Endothelial cell of umbilical vein (primary cell): ENCODE results near the gene FAM193A. TPM values are rescaled to one million over a fixed set of nuclear protein-coding genes. Genes with fewer than 3 reads are reported as not detected.
A peak's percentile ranks its signal among the peaks of the same experiment; 100 is the strongest.

ENCODE experiments used
- BruUV-seq: library from RNA; stranded (reverse); fragments of 400-500 nt; replicated peaks from 2 replicates; lab custom pipeline; 2021; lab: Mats Ljungman, UMichigan
- CTCF ChIA-PET: fragments of 300-600, 350-600 bp; sonication (Branson Sonifier 250); formaldehyde crosslinking; loops from one replicate; lab custom pipeline; 2021; ENCODE audit warnings: antibody characterized with exemption, inconsistent platforms; lab: Charles Lee
- POLR2A ChIA-PET: fragments of 300-600, 350-600 bp; sonication (Branson Sonifier 250); formaldehyde crosslinking; loops from one replicate; lab custom pipeline; 2021; ENCODE audit warnings: antibody characterized with exemption, inconsistent platforms; lab: Charles Lee
- DNase-seq: peaks from one replicate; pipeline ENCODE4 v3.0.0-alpha.2; 2011; ENCODE audit warnings: low read depth, low spot score
- FAIRE-seq: peaks from 2 replicates; lab custom pipeline; 2011; peaks lifted over from hg19 to GRCh38; lab: Jason Lieb, UNC
- H2AFZ ChIP-seq: 2 replicates; pipeline ENCODE4 v1.6.0; 2012; ENCODE audit warnings: low read depth, low read length, control low read depth, inconsistent platforms
- H3K27ac ChIP-seq: 2 replicates; pipeline ENCODE4 v1.5.1; 2011; ENCODE audit warnings: low read depth, mild to moderate bottlenecking, control low read depth, low read length, moderate library complexity; ENCODE audit not compliant: insufficient read depth
- H3K27me3 ChIP-seq, 2 experiments: 2 replicates each; pipeline versions ENCODE4 v1.6.0 to v1.6.1; 2011; ENCODE audit warnings: low read length in 2 of 2, mixed read lengths in 1 of 2; ENCODE audit not compliant: control insufficient read depth in 2 of 2, insufficient read depth in 2 of 2
- H3K36me3 ChIP-seq, 2 experiments: 2 replicates in 1 of 2; 3 replicates in 1 of 2; pipeline ENCODE4 v1.5.1; 2011; ENCODE audit warnings: low read length in 2 of 2, mild to moderate bottlenecking in 1 of 2, moderate library complexity in 1 of 2; ENCODE audit not compliant: control insufficient read depth in 2 of 2, insufficient read depth in 2 of 2; ENCODE audit errors: extremely low read depth in 1 of 2
- H3K4me1 ChIP-seq: 3 replicates; pipeline ENCODE4 v1.5.1; 2011; ENCODE audit warnings: mild to moderate bottlenecking, low read length; ENCODE audit not compliant: control insufficient read depth, insufficient read depth; ENCODE audit errors: extremely low read depth
- H3K4me2 ChIP-seq: 2 replicates; pipeline ENCODE4 v1.6.1; 2011; ENCODE audit warnings: low read length, control low read depth, mixed read lengths; ENCODE audit not compliant: insufficient read depth
- H3K4me3 ChIP-seq, 3 experiments: fragments of 200-600 bp in 1 of 3; sonication (generic), shearing (Covaris generic) in 1 of 3; replicated peaks in 1 of 3; 2 replicates each; pipeline ENCODE4 v1.5.1; 2011 to 2016; ENCODE audit warnings: control low read depth in 3 of 3, low read length in 3 of 3, mild to moderate bottlenecking in 2 of 3, inconsistent platforms in 1 of 3, low read depth in 1 of 3, moderate library complexity in 1 of 3; ENCODE audit not compliant: insufficient read depth in 1 of 3
- H3K79me2 ChIP-seq: 2 replicates; pipeline ENCODE4 v1.6.0; 2012; ENCODE audit warnings: low read length, inconsistent platforms; ENCODE audit not compliant: control insufficient read depth, insufficient read depth
- H3K9ac ChIP-seq: replicated peaks from 2 replicates; pipeline ENCODE3; 2011; ENCODE audit warnings: low read length, control low read depth; ENCODE audit not compliant: insufficient read depth; ENCODE audit errors: extremely low read depth
- H3K9me1 ChIP-seq: replicated peaks from 3 replicates; pipeline ENCODE4 v1.6.0; 2011; ENCODE audit warnings: mild to moderate bottlenecking, low read length; ENCODE audit not compliant: control insufficient read depth, insufficient read depth; ENCODE audit errors: extremely low read depth
- H3K9me3 ChIP-seq: replicated peaks from 2 replicates; pipeline ENCODE4 v1.5.1; 2012; ENCODE audit warnings: low read length, inconsistent platforms; ENCODE audit not compliant: control insufficient read depth, insufficient read depth
- H4K20me1 ChIP-seq: replicated peaks from 2 replicates; pipeline ENCODE3; 2011; ENCODE audit warnings: mild to moderate bottlenecking, low read length; ENCODE audit not compliant: control insufficient read depth, insufficient read depth; ENCODE audit errors: extremely low read depth
- EZH2 ChIP-seq: IDR thresholded peaks from 2 replicates; pipeline ENCODE4 v1.6.1; 2012; ENCODE audit warnings: borderline replicate concordance, low read depth, mild to moderate bottlenecking, moderate library complexity, low read length, inconsistent platforms; ENCODE audit not compliant: severe bottlenecking
- FOS ChIP-seq: IDR thresholded peaks from 2 replicates; pipeline ENCODE4 v1.6.1; 2011; ENCODE audit warnings: mild to moderate bottlenecking, low read length, moderate library complexity, borderline replicate concordance; ENCODE audit not compliant: insufficient read depth
- GATA2 ChIP-seq: IDR thresholded peaks from 2 replicates; pipeline ENCODE4 v1.7.0; 2011; ENCODE audit warnings: low read depth, mild to moderate bottlenecking, moderate library complexity, mixed read lengths, low read length; ENCODE audit not compliant: insufficient read length, insufficient read depth
- JUN ChIP-seq: IDR thresholded peaks from 2 replicates; pipeline ENCODE4 v1.6.1; 2011; ENCODE audit warnings: borderline replicate concordance, low read depth; ENCODE audit not compliant: insufficient read length, insufficient read depth
- MYC ChIP-seq: IDR thresholded peaks from one replicate; pipeline ENCODE4 v1.6.1; 2011; ENCODE audit warnings: mild to moderate bottlenecking, low read depth, low read length
- POLR2A ChIP-seq: IDR thresholded peaks from 2 replicates; pipeline ENCODE4 v1.6.1; 2012; ENCODE audit warnings: low read depth, mild to moderate bottlenecking, control low read depth, low read length
- POLR2AphosphoS5 ChIP-seq: IDR thresholded peaks from 2 replicates; pipeline ENCODE4 v1.6.1; 2012; ENCODE audit warnings: low read depth, mild to moderate bottlenecking, control low read depth, low read length, moderate library complexity; ENCODE audit not compliant: insufficient read depth
- dilution Hi-C: fragments of 300-500 bp; cut with MboI; formaldehyde crosslinking; loops from one replicate; pipeline ENCODE4 v1.15.0; 2019; ENCODE audit warnings: low sequenced_read_pairs; ENCODE audit not compliant: extremely low pct_ligation_motif_present
- intact Hi-C: fragments of 100-400 bp; cut with micrococcal nuclease; formaldehyde crosslinking; loops from one replicate; pipeline ENCODE4 v1.10.0; 2022
- polyA plus RNA-seq, 4 experiments: library from polyadenylated mRNA; depleted of rRNA in 3 of 4; stranded (reverse) in 3 of 4; unstranded in 1 of 4; fragments of >200 nt; gene quantifications; 2 replicates each; pipeline versions ENCODE4 v1.2.1 to v1.2.3, GENCODE V29; 2011 to 2012; ENCODE audit warnings: missing spikeins in 1 of 4
- total RNA-seq: library from RNA; stranded (reverse); gene quantifications from 2 replicates; pipeline ENCODE4 v1.2.3, GENCODE V29; 2021
- TF ChIP-seq, protein P1 (sequence below), 2 donors: IDR thresholded peaks; 1 replicate in 1 of 2; 2 replicates in 1 of 2; pipeline ENCODE4 v1.5.1; 2011; ENCODE audit warnings: low read length in 2 of 2, mild to moderate bottlenecking in 2 of 2, moderate library complexity in 2 of 2, control low read depth in 1 of 2, inconsistent platforms in 1 of 2, low read depth in 1 of 2; ENCODE audit not compliant: insufficient read depth in 1 of 2; ENCODE audit errors: extremely low read depth in 1 of 2
- TF ChIP-seq, protein P2 (sequence below): IDR thresholded peaks from 2 replicates; pipeline ENCODE4 v1.6.1; 2011; ENCODE audit not compliant: insufficient read depth, insufficient read length

The FAM193A gene
- total and polyA plus RNA-seq, 2 donors (not counting 3 experiments of a cell fraction or from before 2014, with no cell fraction given), result 12.3 to 32.1 TPM

DNA sequence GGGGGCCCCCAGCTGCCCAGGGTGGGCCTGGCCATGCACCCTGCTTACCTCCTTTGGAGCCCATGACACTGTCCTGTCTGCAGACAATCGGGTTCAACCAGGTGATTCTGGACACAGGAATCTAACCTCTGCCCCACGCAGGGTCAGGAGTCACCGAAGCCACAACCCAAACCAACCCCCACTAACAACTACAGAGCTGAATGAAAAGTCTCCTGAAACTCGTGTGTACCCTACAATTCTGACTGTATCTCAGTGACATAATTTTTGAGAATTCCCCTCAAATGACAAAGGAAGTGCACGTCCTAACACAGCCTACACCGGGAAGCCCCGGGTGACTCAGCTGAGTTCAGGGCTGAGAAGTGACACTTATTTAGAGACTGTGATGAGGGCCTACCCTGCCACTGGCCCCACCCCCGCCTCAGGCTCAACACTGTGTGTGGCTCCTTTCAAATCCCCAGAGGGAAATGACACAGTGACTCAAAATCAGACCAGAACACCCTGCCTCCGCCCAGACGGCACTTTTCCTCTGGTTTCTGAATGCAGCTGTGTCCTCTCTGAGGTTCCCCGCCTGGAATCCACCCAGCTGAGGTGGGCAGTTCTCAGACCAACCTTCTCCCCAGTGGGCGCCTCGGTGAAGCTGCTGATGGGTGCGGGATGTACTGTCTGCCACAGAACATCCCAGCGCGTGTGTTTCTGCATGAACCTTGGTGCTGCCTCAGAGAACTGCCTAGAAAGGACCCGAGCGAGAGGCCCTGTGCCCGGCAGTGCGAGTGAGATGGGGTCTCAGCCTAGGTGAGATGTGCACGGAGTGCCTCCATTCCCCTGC is 209.7 kb downstream of the FAM193A start:
- peaks cover 13% of the 10 kb centered on the region for H3K79me2 ChIP-seq
- peak overlapping the region; percentile 40 for H3K9ac ChIP-seq
- intact Hi-C loops (no loop called here), dilution Hi-C loops (no loop called here)
- POLR2A ChIA-PET, result interaction anchor here (1.0 kb wide), 1 partner anchor 10 kb away, joined by 3 read pairs; the partner anchor contains the start of gene TNIP2
- H3K4me3 ChIP-seq, result no peak overlapping the region
- DNase-seq (peak; percentile 54), FAIRE-seq (peak; percentile 85)
- H3K9me3 ChIP-seq, result no peaks in the 10 kb centered on the region
- no peaks in the 10 kb centered on the region for H3K27me3 ChIP-seq
- CTCF ChIA-PET, result interaction anchor here (1.0 to 1.5 kb wide), 3 partner anchors 10 to 115 kb away, joined by 3 to 5 read pairs (median 4); partner anchors contain the start of gene TNIP2
- no peak overlapping the region for H2AFZ ChIP-seq
- TF ChIP-seq POLR2AphosphoS5 (no peak), JUN (peak; percentile 5), FOS (peak; percentile 40)
- H3K9me1 ChIP-seq, result no peaks in the 10 kb centered on the region
- BruUV-seq, result no TSS peak
- H3K4me2 ChIP-seq, result peak overlapping the region; percentile 8
- peaks cover 20% of the 10 kb centered on the region for H3K4me1 ChIP-seq
- H3K27ac ChIP-seq, result peak overlapping the region; percentile 77
- peaks cover 7 to 44% of the 10 kb centered on the region in 2 experiments for H3K36me3 ChIP-seq
- H4K20me1 ChIP-seq, result no peaks in the 10 kb centered on the region

DNA sequence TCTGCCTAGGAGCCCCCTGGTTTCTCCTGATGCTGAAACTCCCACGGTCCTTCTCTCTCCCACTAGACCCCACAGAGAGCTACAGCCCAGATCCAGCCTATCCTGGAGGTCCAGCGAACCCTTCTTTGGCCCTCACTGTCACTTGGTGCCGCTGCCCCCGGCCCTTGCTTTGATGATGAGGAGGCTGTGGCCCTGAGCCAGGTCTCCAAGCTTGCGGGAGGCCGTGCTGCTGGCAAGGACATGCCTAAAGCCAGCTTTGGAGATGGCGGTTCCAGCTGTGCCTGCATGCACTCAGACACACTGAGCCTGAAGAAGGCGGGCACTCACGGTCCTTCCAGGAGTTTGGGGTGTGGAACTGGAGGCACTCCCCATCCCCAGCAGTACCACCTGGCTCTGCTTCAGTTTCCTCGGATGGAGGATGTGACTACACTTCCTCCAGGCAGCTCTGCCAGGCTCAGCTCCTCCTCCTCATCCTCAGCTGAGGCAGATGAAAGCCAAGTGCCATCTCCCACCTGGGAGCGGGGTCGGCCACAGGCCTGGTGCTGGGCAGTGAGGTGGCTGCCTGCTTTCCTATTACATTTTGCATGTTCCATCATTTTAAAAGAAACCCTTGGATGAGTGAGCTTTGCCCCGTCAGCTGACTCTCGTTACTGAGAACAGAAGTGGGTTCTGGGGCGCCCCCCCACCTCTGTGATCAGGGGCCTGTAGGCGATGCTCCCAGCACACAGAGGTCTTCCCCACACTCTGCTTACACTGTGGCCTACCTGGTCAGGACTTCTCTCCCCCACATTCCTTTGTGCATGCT is 210.6 kb downstream of the FAM193A start:
- POLR2A ChIA-PET, result interaction anchor here (1.0 kb wide), 1 partner anchor 9 kb away, joined by 3 read pairs; the partner anchor contains the start of gene TNIP2

More for the DNA sequence above, 210.6 kb downstream of the FAM193A start:
- no peaks in the 10 kb centered on the region for H3K27me3 ChIP-seq
- H3K27ac ChIP-seq, result peak overlapping the region; percentile 77
- H3K4me1 ChIP-seq, result peaks cover 20% of the 10 kb centered on the region
- H3K9me1 ChIP-seq, result no peaks in the 10 kb centered on the region
- H4K20me1 ChIP-seq, result no peaks in the 10 kb centered on the region
- peaks cover 16% of the 10 kb centered on the region for H3K79me2 ChIP-seq
- CTCF ChIA-PET, result interaction anchor here (1.0 to 1.7 kb wide), 3 partner anchors 16 to 114 kb away, joined by 3 to 5 read pairs (median 3); no protein-coding TSS in a partner anchor
- no peak overlapping the region for H3K4me3 ChIP-seq
- peak overlapping the region; percentile 40 for H3K9ac ChIP-seq
- peaks cover 7 to 38% of the 10 kb centered on the region in 2 experiments for H3K36me3 ChIP-seq
- DNase-seq (peak; percentile 22), FAIRE-seq (peak; percentile 87)
- intact Hi-C loops, result no loop called here
- H3K9me3 ChIP-seq, result no peaks in the 10 kb centered on the region
- no peak overlapping the region for H2AFZ ChIP-seq
- BruUV-seq, result no TSS peak
- no peak for TF ChIP-seq GATA2
- TF ChIP-seq POLR2A, result no peak
- no peak for TF ChIP-seq JUN
- TF ChIP-seq, protein P1, sequence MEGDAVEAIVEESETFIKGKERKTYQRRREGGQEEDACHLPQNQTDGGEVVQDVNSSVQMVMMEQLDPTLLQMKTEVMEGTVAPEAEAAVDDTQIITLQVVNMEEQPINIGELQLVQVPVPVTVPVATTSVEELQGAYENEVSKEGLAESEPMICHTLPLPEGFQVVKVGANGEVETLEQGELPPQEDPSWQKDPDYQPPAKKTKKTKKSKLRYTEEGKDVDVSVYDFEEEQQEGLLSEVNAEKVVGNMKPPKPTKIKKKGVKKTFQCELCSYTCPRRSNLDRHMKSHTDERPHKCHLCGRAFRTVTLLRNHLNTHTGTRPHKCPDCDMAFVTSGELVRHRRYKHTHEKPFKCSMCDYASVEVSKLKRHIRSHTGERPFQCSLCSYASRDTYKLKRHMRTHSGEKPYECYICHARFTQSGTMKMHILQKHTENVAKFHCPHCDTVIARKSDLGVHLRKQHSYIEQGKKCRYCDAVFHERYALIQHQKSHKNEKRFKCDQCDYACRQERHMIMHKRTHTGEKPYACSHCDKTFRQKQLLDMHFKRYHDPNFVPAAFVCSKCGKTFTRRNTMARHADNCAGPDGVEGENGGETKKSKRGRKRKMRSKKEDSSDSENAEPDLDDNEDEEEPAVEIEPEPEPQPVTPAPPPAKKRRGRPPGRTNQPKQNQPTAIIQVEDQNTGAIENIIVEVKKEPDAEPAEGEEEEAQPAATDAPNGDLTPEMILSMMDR (IDR thresholded peaks at IDR 0.05; ENCODE audit: extremely low read depth in 1 of 2, insufficient read depth in 1 of 2, low read depth in 1 of 2, low read length in 2 of 2), result no peak
- no peak for TF ChIP-seq EZH2
- no peak for TF ChIP-seq POLR2AphosphoS5
- TF ChIP-seq, protein P2, sequence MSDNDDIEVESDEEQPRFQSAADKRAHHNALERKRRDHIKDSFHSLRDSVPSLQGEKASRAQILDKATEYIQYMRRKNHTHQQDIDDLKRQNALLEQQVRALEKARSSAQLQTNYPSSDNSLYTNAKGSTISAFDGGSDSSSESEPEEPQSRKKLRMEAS, result no peak
- no peak for TF ChIP-seq MYC
- no peak for TF ChIP-seq FOS
- dilution Hi-C loops, result no loop called here
- no peak overlapping the region for H3K4me2 ChIP-seq
